NCI-H128 (cell line): ENCODE data around the gene ANKMY2.
"Not testable (repeated sequence)": the region's sequence is repeated elsewhere in the genome, so short reads cannot be mapped to it uniquely, and the experiment has no call there.

Experiments used
- DNase-seq: peaks from one replicate; lab custom pipeline; 2025; ENCODE audit not compliant: unreplicated experiment; lab: John Stamatoyannopoulos, UW

ANKMY2 gene

GRCh38 chr7:16659854-16660497 lies 14.4 kb upstream of the ANKMY2 start:
- DNase-seq, result not testable (repeated sequence)

- no peak for DNase-seq
These were observed 12.2 kb upstream of the ANKMY2 start for GRCh38 chr7:16657656-16658279.

- no peak for DNase-seq
These were observed 10.6 kb upstream of the ANKMY2 start for GRCh38 chr7:16656141-16656540.

- no peak for DNase-seq
These were observed 9.8 kb upstream of the ANKMY2 start for GRCh38 chr7:16655394-16655793.

GRCh38 chr7:16652888-16653287 lies 7.3 kb upstream of the ANKMY2 start:
- no peak for DNase-seq

DNA sequence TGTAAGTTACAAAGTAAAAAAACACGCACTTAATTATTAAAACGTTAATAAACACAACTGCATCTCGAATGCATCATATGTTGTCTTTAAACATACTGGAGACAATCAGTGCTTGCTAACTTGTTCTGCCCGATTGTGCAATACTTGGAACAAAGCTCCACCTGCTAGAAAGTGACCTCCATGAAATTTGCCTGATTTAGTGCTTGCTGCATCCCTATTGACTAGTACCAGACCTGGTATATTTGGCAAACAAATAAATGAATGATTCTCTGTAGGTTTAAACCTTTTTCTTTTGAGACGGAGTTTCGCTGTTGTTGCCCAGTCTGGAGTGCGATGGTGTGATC lies 6.7 kb upstream of the ANKMY2 start:
- no peak for DNase-seq

- no peak for DNase-seq
These were observed 6.1 kb upstream of the ANKMY2 start for GRCh38 chr7:16651396-16652239.

DNA sequence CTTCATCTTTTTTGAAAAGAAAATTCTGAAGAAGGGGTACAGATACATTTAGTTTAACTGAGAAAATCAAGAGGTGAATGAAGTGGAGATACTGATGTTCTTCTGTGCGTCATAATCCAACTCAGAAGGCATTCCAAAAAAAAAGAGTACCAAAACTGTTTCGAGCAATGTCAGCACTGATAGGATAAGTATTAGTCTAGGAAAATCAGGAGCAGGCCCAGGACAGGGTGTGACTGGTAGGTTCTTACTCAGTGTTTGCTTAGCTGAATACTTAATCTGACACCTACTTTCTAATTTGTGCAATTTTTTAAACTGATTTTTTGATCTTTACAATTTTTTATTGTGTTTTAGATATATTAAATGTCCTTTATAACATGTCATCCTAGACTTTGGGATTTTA lies 4.7 kb upstream of the ANKMY2 start:
- DNase-seq, result no peak

GRCh38 chr7:16649196-16649595 lies 3.6 kb upstream of the ANKMY2 start:
- no peak for DNase-seq

- no peak for DNase-seq
These were observed 3.0 kb upstream of the ANKMY2 start for GRCh38 chr7:16648551-16648950.

- DNase-seq, result no peak
These were observed 1.9 kb upstream of the ANKMY2 start for GRCh38 chr7:16647435-16647960.

- DNase-seq, result no peak
These were observed 1.0 kb upstream of the ANKMY2 start for GRCh38 chr7:16646472-16647072.

DNA sequence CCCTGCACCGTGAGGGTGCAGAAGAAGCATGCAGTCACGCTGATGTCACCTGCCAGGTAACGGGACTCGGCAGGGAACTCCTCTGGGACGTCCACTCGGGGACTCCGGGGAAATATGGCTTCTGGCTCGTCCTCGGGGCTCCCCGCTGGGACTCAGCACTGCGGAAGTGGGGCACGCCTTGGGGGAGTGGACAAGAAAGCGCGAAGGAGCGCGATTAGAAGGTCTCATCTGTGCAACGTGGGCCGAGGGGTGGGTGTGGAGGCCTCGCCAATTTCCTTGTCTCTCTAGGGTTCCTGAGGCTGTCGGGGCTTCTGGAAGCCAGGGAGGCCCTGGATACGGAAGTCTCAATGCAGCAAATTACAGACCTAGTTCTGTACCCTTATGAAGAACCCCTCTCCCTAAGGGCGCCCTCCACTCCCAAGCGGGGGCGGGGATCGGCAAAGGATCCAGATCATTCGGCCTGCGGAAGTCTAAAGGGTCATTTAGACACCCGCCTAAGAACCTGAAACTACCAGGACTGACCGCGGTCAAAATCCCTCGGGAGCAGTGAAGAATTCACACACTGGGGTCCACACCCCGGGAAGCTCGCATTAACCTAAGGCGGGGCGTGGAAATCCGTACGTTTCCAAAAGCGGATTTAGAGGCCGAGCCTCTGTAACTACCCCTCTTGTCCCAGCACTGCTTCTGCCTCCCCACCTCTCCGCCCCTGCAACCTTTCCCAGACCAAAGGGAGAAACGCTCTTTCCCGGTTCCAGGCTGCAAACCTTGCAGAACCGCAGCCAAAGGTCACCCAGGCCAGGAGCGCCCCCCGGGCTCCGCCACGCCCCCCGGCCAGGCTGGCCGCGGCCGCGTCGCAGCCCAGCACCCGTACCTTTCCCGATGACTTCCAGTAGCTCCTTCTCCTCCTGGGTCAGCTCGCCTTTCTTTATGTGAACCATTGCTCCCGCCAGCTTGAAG lies 640 bp downstream of the ANKMY2 start:
- no peak for DNase-seq

DNA sequence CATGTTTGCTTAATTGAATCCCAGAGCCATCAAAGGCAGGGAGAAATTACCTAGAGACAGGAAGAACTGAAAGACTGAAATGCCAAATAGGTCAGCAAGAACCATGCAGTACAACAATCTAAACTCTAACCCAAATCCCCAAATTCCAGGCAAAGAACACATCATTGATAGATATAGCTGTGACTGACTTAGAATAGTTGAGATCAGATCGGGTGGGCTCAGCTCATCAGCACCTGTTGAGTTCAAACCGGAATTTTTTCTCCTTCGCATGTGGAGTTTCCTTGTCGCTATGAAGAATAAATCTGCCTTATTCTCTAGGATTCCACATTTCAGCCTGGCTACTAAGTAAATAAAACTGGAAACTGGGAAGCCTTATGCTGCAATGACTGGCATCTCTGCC lies 1.4 kb downstream of the ANKMY2 start:
- DNase-seq, result no peak

DNA sequence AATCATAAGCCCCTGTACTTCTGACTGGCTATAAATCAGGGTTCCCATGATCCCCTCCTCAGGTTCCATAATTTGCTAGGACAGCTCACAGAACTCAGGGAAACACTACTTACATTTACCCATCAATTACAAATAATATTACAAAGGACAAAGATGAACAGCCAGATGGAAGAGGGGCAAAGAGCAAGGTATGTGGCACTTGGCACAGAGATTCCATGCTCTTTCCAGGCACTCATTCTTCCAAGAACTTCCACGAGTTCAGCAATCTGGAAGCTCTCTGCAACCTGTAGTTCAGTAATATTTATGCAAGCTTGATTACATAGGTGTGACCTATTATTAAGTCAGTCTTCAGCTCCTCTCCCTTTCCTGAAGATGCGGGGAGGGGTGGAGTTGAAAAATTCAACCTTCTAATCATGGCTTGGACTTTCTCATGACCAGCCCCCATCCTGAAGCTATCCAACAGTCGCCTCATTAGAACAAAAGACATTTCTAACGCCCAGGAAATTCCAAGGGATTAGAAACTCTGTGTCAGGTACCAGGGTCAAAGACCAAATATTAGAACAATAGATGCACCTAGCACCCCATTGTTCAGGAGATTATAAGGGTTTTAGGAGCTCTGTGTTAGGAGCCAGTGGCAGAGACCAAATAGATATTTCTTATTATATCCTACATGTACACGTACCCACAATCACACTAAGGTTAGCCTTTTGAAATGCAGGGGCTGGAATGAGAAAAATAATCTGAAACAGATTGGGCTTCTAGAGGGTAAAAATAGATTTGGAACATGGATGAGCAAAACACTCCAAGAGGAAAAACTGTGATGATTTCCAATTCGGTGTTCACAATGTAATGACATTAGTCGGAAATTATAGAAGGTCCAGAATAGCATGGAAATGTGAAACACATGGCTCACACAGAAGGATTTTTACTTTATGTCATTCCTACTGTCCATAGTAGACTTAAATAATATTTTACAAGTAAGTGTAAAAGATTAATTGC lies 7.0 kb downstream of the ANKMY2 start:
- DNase-seq, result no peak

DNA sequence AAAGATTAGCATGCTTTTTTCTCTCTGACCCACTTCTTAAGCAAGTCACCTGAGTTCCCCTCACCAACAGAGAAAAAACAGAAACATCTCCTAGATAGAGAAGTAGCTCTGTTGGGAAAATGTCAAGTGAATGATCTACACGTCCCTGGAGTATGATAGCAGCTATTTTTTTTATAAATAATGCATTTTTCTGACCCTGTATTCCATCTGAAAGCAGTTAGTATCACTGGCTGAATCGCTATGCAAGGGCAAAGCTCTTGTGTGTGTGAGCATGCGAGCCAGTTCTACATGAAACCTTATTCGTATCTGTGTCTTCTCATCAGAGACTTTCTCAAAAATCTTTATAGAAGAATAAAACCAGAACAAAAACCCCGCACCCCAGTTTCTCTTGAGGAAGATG lies 8.2 kb downstream of the ANKMY2 start:
- no peak for DNase-seq

DNA sequence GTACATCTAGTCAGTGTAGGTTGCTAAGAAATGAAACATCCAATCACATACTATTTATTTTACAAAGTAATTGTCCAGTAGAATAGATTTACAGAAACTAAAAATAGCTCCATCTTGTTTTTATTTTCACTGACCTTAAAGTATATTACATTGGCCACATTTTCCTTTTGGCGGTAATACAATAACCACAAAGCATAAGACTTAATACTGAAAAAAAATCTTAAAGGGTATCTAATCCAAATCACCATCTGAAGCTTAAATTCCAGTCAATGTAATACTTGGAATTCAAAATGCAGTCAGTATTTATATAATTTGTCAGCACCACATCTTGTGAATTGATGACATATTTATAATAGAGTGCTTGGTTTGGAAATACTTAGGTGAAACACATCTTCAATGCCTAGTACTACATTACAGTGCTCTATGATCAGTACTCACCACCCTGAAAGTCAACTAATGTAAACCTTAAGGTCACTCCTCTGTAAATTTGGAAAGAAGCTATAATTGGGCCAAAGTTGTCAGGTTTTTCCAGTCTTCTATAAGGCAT lies 8.9 kb downstream of the ANKMY2 start:
- DNase-seq, result no peak

DNA sequence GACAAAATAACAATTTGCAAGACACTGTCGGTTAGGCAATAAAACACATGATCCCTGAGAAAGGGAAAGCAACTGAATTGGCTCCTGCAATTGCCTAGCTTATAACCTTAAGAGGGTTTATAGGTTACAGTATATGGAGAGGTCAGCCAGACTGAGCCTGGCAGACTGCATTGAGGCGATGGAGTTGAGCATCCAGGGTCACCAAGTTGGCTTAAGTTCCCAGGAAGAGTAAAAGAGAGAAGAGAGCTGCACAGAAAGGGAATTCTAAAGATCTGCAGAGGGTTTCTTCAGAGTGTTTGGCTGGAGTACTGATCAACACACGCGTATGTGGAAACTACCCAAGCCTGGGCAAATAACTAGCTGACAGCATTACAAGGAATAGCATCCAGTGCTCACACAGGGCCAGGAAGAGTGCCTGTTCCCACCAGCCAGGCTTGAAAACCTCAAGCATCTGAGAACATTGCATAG lies 11.2 kb downstream of the ANKMY2 start:
- no peak for DNase-seq

DNA sequence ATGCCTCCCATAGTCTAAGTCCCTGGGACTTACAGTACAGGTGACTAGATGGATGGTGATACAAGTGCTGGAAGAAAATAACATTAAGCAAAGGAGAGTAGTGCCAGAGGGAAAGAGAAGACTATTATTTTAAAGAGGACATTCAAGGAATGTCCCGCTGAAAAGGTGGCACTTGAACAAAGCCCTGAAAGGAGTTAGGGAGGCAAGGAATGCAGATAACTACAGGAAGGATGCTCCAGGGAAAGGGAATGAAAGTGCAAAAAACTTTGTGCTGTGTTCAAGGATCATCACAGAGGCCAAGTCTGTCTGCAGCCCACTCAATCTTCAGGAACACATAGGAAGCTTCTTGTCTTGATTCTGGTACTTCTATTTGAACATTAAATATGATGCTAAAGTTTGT lies 14.9 kb downstream of the ANKMY2 start:
- DNase-seq, result no peak
